ENCODE data around the gene LRRC59.
"Not testable (repeated sequence)": the region's sequence is repeated elsewhere in the genome, so short reads cannot be mapped to it uniquely, and the experiment has no call there.

Gene LRRC59

DNA sequence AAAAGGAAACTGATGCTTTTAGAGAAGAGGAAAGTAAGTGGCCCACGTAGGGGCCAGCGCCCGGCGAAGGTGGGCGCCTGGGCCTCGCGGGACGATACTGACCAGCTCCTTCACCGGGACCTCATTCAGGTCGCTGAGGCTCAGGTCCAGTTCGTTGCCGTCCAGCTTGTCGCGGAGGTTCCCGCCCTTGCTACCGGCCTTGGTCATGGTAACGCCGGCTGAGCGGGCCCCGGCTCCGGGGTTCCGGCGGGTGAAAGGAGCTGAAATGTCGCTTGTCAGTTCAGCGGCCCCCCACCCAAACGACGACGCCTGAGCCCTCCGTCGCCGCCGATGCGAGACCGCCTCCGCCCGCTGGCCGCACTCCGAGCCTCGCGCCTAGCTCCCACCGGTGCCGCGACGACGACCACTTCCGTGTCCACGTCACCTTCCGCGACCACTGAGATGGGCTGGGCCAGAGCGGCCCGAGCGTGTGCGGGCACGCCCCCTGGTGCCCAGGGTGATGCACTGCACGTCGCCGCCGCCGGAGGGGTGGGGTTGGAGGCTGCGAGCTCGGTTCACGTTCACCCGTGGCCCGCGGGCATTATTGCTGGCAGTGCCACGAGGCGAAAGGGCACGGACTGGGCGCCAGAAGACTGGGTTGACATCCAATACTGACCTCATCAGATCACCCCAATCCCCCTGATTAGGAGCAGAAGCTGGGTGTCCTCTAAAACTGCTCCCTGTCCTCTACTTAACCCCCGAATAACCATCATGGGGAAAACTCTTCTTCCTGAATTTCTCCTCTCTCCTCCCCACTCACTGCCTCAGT lies at the start of gene LRRC59:
Gene LRRC59 (minus strand): TSS at position 413 of the 808 bp plus-strand sequence. CDS start 206 bp downstream, at position 207.
- DNase-seq = peak; percentile 48 to 78

DNA sequence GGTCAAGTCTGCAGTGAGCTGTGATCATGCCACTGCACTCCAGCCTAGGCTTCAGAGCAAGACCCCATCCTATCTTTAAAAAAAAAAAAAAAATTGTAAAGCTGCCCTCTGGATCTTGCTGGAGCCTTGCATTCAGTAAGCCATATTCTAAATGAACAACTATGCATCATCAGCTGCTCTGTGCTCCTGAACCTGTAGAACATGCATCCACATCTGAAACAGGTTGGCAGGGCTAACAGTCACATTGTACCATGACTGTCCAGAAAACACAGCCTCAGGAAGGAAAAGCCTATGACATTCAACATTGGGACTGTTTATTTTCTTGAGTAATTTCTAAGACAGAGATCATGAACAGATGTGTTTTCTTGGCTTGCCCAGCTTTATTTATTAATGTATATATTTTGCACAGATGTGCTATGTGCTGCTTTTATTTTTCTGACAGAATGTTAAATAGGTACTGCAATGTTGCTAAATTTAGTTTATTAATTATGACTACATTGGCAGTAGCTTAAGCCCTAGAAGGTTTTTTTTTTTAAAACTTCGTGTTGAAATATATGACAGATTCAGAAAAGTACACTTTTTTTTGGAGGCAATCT lies 48.5 kb upstream of the LRRC59 start:
- DNase-seq = no peak

DNA sequence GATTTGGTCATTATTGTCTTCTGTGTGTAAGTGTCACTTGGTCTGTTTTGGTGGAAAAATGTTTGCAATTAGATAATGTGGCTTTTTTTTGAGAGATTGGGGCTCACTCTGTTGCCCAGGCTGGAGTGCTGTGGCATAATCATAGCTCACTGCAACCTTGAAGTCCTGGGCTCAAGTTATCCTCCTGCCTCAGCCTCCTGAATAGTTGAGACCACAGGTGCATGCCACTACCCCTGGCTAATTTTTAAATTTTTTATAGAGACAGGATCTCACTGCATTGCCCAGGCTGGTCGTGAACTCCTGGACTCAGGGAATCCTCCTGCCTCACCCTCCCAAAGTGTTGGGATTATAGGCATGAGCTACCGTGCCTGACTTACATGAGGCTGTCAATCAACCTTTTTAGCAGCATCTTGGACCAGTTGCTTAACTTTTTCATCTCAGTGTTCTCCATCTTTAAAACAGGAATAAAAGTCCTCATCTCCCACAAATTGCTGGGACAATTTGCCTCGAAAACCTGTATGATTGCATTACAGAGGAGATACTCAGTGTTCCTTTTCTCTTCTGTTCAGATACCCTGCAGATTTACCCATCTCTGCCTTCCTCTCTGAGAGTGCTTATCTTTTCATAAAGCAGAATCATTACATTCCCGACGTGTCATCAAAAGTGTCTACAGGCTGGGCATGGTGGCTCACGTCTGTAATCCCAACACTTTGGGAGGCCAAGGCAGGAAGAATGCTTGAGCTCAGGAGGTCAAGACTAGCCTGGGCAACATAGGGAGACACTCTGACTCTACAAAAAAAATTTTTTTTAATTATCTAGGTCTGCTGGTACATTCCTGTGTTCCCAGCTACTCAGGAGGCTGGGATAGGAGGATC lies 47.8 kb upstream of the LRRC59 start:
- no peak for DNase-seq

DNA sequence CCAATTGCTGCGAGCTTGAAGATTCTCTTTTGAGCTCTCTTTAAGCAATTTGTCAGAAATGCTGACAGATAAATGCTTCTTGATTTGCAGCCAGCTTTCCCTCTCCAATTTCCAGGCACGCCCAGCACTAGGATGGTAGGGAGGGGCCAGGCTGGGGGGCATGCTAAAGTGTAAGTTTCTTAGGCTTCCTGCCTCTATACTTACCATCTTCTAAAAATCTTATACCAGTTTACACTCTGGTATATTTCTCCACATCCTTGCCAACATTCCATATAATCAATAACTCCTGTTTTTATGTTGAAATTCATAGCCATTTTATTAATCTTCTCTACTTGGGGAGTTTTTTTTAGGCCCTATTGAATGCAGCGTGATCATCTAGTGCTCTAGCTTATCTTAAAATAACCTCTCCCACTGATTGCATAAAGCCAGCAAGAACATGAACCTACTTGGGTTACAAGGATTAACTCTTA lies 46.2 kb upstream of the LRRC59 start:
- DNase-seq = no peak

DNA sequence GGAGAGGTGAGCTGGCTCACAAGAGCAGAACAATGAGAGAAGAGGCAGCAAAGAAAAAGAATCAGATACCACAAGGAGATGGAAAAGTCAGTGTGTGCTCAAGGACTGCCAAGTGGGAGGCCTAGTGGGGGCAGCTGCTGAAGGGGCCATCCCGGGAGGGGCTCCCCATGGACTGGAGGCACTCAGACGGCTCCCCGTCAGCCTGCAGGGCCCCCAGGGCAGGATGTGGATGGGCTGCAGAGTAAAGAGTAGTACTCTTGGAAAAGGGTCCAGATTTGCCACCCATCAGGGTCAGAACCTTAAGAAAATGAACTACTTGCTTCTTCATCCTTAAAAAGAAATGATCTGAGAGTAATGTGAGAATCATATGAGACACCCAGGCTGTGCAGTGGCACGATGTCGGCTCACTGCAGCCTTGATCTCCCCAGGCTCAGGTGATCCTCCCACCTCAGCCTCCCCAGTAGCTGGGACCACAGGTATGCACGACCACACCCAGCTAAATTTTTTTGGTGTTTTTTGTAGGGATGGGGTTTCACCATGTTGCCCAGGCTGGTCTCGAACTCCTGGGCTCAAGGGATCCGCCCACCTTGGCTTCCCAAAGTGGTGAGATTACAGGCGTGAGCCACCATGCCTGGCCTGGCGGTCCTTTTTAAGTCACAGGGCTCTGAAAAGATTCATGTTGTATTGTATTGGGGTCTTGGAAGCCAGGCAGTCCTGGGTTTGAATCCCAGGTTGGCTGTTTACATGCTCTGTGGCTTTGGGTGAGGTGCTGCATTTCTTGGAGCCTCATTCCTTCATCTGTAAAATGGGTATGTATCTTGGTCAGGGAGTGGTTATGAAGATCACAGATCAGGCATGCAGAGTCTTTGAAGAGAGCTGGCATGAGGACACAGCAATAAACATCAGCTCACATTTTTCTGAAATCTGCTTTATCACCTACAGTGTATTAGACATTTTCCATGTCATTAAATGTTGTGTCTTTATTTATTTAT lies 43.8 kb upstream of the LRRC59 start:
- no peak for DNase-seq

DNA sequence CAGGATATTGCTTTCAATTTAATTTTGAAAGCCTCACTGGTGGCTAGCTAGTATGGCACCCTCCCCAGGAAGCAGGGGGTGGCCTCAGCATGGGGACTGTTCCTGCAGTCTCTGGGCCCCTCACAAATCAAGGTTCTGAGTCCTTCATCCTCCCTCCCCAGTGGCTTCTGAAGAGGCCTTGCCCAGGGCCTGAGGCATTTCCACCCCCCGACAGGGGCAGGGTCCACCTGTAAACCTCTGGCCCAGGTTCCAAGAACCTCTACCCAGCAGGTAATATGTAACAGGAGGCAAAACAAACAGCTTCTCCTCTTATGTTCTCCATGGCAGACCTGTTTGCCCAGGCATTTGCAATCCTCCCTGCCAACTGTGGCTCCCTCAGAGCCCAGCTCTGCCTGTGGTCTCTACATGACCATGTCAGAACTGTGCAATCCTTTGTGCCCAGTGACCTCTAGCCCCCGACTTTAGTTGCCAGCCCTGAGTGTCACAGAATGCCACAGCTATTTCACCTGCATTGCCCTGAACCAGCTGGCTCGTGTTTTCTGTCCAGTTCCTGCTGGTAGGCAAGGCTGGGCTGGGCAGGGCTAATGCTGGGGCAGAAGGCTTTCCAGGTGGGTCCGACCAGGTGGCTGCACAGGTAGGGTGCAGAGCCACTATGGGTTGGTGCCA lies 43.0 kb upstream of the LRRC59 start:
- no peak for DNase-seq

DNA sequence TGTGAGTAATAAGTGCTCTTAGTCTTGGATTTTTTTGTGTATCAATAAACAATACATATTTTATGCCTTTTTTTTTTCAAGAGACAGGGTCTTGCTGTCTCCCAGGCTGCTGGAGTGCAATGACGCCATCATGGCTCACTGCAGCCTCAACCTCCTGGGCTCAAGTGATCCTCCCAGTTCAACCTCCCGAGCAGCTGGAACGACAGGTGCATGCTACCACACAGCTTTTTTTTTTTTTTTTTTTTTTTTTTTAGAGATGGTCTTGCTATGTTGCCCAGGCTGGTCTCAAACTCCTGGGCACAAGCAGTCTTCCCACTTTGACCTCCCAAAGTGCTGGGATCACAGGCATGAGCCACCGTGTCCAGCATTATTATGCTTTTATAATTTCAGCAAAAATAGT lies 41.7 kb upstream of the LRRC59 start:
- no peak for DNase-seq

DNA sequence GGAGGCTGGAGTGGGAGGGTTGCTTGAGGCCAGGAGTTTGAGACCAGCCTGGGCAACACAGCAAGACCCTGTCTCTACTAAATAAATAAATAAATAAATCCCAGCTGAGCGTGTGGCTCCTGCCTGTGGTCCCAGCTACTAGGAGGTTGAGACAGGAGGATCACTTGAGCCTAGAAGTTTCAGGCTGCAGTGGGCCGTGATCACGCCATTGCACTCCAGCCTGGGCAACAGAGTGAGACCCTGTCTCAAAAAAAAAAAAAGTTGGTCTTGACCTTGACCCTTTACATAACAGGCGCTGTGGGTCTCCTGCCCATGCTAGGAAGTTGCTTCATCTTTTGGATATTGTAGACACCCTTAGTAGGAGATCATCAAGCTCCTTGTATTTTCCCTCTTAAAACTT lies 40.1 kb upstream of the LRRC59 start:
- no peak for DNase-seq

DNA sequence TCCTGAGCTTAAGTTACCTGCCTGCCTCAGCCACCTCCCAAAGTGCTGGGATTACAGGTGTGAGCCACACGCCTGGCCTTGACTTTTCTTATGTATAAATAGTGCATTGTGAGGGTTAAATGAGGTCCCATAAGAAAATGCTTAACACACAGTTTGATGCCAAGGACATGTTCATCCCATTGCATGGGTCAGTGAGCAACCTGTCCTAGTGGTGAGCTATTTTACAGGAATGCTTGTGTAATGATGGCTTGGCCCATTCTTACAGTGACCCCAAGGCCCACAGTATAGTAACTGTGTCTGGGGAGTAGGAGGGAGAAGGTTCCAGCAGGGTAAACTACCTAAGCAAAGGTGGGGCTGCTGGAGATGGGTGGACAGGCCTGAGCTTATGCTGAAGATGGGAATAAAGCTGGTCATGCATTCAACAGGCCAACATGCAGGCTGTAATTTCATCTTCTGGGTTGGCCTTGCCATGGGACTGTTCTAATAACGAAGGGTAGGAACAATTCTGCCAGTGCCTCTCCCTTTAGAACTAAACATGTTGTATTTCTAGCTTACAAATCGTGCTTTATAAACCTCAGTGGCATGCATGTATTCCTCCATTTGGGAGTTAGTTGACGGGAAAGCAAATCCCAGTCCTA lies 34.9 kb upstream of the LRRC59 start:
- DNase-seq = no peak

DNA sequence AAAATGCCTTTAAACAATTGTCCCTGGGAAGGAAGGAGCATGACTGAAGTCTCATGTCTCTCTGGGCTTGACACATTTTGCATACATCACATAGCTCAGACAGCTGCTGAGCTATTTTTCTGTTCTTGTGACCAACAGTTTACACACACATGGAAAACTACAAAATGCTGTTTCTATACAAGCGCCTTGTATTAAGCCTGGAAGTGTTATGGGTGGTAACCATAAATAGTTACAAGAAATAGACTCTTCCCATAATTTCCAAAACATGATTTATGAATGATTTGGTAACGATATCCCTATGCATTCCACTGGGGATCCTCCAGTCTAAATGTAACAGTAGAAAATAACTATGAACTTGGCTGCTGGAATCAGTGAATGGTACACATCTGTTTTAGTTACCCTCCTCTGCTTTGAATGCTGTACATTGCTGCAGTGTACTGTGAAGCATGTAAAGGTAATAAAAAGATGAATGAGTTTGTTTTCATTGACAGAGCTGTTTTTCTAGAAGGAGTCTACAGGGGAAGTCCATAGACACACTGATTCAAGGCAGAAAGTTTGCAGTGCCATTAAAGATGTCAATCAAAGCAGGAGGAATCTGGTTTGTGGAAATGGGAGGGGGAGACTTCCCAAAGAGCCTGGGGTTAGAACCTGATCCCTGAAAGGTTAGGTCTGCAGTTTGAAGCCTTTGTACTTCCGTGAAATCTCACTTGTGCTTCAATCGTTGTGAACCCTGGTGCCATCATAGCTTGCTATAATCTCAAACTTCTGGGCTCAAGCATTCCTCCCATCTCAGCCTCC lies 33.7 kb upstream of the LRRC59 start:
- DNase-seq = no peak

DNA sequence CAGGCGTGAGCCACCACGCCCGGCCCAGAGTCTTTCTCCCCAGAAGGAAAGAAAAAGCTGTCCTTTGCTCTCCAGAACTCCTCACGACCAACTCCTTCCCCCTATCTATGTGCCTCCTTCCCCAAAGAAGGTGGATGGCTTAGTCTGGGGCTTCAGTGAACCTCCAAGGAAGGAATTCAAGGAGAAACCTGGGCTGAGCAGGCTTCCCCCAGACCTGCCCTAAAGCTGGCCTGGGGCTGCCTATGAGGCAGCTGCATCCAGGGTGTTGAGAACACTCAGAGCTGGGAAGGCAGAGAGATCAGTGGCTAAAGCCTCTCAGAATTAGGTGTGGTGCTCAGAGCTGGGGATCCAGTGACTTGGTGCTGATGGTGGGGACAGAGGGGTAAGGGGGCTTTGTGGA lies 32.5 kb upstream of the LRRC59 start:
- DNase-seq = no peak

DNA sequence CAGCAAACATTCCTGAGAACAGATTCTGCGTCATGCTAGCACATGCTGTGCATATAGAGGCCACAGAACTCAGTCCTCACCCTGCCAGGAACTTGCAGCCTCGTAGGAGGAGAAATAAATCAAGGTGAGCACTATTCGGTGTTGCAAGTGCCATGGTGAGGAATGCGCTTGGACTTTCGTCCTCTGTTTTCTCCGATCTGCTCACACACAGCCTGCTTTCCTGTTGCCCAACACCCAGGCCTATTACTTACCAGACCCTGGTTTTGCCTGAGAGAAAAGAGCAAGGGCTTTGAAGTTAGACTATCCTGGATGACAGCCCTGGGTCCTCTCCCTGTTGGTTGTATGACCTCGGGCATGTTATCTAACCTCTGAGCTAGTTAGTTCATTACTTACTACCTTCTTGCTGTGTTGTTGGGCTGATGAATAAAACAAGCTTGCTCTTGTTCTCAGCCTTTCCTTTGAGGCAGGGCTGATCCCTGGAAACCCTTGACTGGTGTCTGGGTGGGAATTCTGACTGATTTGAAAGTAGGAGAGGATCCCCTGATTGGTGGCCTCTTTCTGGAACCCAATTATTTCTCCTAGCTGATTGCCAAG lies 31.6 kb upstream of the LRRC59 start:
- no peak for DNase-seq

DNA sequence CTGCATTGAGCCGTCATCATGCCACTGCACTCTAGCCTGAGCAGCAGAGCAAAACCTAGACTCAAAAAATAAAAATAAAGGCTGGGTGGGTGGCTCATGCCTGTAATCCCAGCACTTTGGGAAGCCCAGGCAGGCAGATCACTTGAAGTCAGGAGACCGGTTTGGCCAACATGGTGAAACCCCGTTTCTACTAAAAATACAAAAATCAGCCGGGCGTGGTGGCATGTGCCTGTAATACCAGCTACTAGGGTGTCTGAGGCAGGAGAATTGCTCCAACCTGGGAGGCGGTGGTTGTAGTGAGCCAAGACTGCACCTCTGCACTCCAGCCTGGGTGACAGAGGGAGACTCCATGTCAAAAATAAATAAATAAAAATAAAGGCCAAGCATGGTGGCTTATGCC lies 30.8 kb upstream of the LRRC59 start:
- DNase-seq = not testable (repeated sequence)

DNA sequence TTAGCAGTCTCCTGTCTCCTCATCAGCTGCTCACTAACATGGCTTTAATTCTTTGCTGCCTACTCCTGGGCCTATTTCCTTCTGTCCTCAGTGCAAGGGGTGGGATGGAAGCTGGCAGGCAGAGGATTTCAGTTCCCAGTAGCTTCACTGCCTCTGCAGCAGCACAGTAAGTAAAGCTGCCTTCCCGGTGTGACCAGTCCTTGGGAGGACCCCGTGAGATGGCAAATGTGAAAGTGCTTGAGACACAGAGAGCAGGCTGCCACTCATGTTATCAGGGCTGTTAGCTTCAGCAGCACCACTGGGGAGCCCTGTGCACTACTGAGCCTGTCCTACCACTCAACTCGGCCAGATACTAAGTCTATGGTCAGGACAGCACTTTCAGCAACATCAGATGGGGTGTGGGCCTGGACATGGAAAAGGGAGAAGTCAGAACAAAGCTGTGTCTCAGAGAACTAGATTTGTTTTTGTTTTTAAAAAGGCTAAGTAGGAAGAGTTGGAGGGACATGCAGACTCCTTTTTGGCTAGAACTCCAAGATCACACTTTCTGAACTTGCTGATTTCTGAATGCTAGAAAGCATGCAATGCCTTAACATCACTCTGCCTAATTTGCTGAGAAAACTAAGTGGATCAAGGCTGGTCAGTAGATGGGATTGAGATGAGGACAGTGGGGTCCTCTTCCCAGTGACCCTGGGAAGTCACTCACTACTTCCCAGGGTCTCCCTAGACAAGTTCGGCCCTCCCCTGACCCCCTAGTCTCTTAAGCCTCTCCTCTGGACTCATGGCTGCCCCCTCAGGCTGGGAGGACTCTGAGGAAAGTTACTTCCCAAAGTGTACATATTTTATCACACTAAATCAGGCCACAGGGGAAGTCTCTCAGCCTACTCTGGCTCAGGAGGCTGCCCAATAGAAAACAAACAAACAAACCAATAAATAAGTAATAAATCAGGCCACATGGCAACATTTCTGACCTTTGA lies 29.8 kb upstream of the LRRC59 start:
- peak; percentile 18 to 66 for DNase-seq

DNA sequence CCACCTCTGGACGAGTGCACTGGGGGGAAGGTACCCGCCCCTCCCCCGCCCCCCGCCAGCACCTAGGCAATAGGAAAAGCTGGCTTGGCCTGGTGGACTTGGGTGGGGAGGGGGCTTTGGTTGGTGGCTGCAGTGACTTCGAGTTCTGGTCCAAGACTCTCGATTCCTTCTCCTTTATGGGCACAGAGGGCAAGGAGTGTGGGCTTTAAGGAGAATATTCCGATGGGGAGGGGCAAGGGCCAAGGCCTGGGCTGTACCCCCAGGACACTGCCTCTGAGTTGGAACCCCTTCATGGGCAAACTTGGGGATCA lies 29.1 kb upstream of the LRRC59 start:
- DNase-seq = no peak

DNA sequence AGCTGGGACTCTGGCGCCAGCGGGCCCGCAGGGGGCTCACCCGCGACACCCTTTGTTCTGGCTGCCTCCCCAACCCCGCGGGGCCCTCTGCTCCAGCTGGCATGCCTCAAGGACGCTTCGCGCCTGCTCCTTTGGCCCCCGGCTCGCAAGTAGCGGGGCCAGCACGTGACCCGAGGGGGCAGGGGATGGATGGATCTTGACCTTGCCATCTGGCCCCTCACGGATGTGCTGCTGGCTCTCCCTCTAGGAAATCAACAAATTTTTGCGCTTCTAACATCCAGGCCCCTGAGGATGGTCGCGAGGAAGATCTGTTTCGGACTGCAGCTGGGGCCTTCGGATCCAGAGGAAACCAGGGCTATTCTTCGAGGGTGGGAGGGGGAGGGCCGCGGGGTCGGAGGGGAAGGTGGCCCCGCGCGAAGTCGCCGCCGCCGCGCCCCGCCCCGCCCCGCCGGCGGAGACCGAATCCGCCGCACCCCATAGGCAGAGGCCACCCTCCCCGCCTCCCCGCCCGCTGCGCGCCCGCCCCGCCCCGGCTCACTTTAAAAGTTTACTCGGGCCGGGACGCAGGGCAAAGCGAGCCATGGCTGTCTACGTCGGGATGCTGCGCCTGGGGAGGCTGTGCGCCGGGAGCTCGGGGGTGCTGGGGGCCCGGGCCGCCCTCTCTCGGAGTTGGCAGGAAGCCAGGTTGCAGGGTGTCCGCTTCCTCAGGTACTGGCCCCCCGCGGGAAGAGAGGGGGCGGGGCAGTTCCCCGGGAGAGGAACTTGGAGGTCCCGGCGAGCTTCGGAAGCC lies 28.6 kb upstream of the LRRC59 start, which contains the start of gene ACSF2:
Gene ACSF2 (plus strand): TSS at position 537 of the 790 bp plus-strand sequence. CDS start 44 bp downstream, at position 581.
- peak; percentile 65 to 85 for DNase-seq

DNA sequence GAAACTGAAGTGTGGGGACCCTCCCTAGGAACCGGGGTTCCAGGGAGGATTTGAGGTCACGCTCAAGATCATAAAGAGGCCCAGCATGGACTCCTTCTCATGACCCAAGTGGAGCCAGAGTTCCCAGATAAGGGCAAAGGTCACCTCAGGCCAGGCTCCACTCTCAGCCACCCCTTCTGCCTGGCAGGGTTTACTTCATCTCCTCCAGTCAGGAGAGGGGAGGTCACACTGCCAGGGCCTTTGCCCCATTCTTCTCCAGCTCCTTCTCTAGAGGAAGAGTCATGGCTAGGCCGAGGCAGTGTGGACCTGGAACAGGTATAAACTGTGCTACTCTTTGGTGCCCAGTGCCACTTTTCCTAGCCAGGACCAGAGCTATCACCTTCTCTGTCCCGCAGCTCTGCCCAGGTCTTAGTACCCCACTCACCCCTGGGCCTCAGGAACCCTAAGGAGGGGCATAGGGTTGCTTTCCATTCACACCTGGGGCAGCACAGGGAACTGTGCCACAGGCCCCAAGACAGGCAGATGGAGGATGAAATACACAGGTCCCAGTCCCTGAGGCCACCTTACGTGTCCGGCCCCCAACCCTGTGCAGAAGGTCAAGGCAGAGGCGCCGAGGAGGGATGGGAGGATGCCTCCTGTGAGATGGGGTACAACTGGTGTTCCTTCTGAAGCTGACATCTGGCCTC lies 27.8 kb upstream of the LRRC59 start:
- no peak for DNase-seq

All from NCI-H524 (cell line).